ENCODE data around the gene HK3.

The HK3 gene, protein sequence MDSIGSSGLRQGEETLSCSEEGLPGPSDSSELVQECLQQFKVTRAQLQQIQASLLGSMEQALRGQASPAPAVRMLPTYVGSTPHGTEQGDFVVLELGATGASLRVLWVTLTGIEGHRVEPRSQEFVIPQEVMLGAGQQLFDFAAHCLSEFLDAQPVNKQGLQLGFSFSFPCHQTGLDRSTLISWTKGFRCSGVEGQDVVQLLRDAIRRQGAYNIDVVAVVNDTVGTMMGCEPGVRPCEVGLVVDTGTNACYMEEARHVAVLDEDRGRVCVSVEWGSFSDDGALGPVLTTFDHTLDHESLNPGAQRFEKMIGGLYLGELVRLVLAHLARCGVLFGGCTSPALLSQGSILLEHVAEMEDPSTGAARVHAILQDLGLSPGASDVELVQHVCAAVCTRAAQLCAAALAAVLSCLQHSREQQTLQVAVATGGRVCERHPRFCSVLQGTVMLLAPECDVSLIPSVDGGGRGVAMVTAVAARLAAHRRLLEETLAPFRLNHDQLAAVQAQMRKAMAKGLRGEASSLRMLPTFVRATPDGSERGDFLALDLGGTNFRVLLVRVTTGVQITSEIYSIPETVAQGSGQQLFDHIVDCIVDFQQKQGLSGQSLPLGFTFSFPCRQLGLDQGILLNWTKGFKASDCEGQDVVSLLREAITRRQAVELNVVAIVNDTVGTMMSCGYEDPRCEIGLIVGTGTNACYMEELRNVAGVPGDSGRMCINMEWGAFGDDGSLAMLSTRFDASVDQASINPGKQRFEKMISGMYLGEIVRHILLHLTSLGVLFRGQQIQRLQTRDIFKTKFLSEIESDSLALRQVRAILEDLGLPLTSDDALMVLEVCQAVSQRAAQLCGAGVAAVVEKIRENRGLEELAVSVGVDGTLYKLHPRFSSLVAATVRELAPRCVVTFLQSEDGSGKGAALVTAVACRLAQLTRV

DNA sequence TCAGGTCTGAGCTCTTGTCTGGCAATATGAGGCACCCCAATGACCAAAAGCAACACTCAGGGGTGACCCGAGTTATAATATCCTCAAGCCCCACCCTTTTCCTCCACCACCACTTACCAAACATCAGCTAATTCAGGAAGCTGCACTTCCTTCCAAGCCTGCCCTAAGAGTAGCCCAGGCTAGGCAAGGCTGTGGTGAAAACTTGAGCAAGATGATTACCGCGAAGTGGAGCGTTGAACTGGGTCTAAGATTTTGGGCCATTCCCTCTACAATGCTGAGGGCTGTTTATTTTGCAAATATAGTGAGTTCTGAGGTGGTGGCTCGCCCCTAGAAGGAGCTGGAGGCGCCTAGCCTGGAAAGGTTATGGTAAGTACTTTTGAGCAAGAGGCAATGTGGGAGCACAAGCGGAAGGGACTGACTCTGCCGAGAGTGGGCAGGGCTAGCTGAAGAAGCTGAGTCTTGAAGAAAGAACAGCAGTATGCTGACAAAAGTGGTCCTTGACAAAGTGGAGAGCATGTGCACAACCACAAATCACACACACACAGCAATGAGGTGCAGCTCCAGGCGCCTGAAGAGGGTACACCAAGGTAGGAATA is at the start of gene HK3:
Gene HK3, minus strand, starts transcription at position 51 of the 596 bp plus-strand sequence. CDS start 3,187 bp downstream, outside the sequence.
- DNase-seq (ENCODE audit: low spot score), result no peak

DNA sequence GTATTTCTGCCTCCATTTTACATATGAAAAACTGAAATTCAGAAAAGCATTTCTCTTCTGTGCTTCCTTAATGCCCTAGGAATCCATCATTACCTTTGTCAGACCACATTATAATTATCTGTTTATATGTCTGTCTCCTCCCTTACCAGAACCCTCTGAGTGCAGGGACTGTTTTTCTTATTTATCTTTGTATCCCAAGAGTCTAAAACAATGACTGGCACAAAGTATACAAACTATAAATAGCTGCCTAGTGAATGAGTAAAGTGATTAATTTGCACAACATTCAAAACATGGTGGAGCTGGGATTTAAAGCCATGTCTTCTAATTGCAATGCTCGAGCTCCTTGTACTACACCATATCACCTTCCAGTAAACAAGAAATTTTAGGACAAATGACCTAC is 49.3 kb upstream of the HK3 start:
- no peak for DNase-seq (ENCODE audit: low spot score)

DNA sequence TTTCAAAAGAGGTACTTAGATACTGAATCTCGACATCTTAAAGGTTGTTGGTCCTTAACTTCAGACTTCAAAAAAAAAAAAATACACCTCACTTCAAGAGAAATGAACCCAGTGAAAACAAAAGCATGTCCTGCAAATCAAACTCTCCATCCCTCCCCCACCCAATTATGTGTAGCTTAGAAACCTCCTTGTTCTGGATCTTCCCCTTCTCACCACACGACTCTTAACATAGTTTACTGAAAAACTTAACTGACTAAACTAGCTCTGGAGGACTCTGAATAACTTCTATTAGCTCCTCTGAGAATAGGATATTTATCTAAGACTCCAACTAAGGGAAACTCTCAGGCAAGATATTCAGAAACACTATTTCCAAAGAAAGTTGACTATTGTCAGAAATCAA is 48.7 kb upstream of the HK3 start:
- DNase-seq (ENCODE audit: low spot score), result no peak

DNA sequence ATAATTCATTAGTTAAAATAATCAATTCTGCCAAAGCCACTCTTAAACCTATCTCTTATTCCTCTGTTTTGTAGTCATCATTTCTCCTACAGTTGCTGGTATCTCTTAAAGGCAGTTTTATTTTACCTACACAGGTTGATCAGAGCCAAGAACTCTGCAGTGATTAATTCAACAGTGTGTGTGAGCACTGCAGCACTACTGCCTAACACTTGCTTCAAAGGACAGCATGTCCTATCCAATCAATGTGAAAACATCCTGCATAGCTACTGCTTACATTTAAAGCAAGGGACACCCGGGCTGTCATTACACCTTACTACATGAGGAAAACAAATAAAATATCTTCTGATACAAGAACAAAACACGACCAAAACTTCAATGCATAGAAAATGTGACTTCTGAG is 45.1 kb upstream of the HK3 start:
- DNase-seq (ENCODE audit: low spot score), result no peak

DNA sequence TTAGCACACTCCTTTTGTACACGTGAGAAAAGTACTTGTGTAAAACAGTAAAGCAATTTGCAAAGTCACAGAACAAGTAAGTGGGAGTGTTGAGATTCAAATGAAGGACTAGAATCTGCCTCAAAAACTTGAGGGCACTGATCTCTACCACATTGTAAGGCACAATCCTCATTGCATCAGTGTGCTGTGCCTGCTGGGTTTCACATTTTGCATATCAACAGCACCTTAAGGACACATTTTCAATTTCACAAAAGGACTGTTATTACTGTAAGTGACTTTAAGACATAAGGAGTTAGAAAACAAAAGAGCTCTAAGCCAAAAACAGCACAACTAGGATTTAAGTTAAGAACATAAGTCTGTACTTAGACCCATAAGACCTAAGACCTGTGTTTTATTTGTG is 44.7 kb upstream of the HK3 start:
- DNase-seq (ENCODE audit: low spot score), result no peak

DNA sequence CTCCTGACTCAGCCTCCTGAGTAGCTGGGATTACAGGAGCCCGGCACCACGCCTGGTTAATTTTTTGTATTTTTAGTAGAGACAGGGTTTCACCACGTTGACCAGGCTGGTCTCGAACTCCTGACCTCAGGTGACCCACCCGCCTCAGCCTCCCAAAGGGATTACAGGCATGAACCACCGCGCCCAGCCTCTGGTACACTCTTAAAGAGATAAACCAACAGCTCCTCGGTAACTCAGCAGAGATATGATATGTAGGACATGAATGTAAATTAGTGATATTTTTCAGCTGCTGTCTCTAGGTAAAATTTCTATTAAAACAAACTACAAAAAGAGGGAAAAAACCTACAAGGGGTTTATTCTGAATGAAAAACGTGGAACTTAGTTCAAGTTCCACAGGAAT is 42.8 kb upstream of the HK3 start:
- DNase-seq (ENCODE audit: low spot score), result no peak

DNA sequence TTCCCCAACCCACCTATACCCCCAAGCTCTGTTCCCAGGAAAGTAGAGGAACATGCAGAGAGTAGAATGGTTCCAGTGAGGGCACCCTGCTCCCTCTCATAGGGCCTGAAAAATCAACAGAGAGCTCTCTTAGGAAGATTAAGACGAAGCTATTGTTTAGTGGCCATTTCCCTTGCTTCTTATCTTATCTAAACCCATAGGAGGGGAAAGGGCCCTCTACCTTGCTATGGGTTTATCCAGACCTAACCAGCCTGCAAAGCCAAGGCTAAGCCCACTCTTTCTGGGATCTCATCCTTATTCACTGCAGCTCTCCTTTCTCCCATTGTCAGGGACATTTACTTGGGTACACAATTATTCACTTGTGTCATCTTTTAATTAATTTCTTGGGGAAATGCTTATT is 39.3 kb upstream of the HK3 start:
- no peak for DNase-seq (ENCODE audit: low spot score)

DNA sequence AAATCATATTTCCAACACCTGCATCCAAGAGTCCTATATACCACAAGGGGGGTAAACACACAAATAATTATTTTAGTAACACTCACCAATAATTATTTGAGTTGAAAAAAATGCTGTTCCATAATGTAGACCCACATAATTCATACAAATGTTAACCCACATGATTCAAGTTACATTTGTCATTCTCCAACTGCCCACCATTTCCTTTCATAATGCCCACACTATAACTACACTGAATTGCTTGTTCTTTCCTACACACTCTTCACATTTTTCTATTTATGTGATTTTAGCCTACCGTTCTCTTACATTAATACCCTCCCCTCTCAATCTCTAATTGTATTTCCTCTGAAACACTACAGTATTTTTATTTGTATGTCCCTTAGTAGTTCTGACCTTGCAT is 35.9 kb upstream of the HK3 start:
- DNase-seq (ENCODE audit: low spot score), result no peak

DNA sequence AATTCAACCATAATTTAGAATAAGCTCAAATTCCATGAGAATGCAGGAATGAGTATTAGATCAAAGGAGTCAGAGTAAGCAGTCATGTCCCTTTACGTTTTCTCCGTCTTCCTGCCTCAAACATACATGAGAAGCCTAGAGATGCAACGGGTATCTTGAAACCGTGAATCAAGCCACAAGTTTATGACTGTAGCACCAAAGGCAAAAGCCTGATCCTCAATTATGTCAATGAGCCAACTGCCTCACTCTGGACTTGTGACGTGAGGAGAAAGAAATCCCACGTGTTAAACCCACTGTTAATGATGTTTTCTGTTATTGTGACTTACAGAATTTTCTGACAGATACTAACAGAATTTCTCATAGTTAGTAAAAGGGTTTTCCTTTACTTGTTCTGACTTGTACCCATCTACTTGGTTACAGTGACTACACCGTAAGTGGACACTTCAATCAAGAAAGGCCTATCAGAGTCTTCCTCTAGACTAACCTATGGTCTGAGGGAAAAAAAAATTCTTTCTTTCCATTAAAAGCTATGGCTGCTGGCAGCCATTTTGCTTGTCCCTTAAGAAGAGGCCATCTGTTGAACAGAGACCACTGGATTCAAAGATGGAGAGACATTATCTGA is 35.3 kb upstream of the HK3 start:
- no peak for DNase-seq (ENCODE audit: low spot score)

DNA sequence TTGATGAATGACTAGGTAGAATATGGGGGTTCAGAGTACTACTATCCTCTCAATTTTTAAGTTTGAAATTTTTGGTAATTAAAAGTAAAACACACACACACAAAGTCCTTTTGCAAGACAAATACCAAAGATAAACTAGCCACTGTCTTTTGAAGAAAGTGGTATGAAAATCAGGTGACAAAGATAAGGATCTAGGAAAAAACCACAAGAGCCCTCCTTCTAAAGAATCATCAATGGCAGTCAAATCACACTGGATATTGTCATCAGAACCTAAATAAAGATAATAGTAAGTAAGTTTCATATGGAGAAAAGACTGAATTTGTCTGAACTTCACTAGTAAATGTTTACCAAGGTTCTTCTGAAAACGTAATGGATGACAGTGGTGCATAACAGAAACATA is 30.5 kb upstream of the HK3 start:
- DNase-seq (ENCODE audit: low spot score), result no peak

DNA sequence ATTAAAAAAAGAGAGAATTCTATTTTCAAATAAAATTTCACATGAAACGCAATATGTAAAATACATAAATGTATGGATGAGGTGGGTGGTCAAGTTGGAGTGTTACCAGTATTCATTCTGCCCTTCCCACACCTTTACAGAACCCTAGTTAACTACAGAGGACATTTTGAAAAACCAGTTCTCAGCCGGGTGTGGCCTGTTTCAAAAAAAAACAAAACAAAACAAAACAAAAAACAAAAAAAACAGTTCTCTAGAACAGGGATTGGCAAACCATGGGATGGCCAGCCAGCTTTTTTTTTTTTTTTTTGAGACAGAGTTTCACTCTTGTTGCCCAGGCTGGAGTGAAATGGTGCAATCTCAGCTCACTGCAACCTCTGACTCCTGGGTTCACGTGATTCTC is 28.4 kb upstream of the HK3 start:
- DNase-seq (ENCODE audit: low spot score), result no peak

DNA sequence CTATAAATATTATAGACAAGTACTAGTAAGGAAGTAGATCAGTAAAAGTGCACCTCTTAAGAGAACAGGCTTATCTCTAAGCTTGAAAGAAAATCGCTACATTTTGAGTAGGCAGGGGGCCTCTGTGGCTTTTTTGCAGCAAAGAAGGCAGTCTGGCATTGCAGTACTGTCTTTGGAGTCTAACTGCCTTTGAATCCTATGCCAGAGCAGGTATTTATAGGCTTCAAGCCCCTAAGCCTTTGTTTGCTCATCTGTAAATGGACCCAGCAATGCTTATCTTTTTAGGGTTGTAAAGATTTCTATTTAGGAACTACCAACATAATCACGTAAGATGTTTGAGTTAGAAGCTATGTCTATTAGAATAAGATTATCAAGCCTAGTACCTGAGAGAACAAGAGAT is 23.7 kb upstream of the HK3 start:
- no peak for DNase-seq (ENCODE audit: low spot score)

DNA sequence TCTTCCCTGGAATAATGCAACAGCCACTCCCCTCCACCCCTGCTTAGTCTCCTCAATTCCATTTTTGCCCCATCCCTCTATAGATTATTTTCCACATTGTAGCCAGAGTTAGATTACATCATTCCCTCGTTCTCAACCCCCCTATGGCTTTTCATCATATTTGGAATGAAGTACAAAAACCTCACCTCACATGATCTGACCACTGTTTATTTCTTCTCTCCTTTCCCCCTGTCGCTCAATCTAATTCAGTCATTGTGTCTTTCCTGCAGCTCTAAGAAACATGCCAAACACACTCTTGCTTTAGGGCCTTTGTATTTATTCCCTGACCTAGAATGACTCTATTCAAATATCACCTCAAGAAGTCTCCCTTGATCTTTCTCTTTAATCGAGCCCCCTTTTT is 22.6 kb upstream of the HK3 start:
- DNase-seq (ENCODE audit: low spot score), result no peak

DNA sequence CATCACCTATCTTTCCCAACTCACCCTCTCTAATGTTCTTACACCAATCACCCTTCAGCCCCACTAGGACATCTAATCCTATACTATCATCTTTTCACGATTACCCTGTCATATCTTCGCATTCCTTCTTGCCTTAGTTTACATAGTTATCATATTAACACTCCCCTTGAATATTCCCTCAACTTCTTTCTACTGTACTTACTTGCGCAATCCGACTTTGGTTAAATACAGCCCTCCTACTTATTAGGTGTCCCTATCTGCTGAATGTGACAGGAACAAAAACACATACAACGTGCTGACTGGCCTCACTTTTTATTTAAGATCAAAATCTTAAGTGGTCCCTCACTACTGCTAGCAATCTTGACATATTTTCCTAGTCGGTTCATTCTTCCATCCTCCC is 19.5 kb upstream of the HK3 start:
- DNase-seq (ENCODE audit: low spot score), result no peak

DNA sequence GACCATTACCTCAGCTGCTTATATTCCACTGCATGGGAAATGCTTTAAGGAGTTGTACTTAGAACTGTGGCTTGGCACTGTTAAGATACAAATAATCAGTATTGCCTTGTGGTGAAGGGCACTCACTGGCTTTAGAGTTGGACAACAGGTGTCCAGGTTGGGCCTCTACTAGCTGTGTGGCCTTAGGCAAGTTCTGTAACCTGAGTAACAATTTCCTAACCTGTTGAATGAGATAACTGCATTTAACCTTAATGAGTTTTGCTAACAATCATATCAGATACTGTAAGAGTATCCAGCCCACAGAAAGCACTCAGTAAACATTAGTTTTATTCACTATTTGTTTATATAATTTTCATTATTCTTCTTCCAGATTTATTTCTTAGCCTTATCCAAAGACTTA is 17.2 kb upstream of the HK3 start:
- DNase-seq (ENCODE audit: low spot score), result no peak

DNA sequence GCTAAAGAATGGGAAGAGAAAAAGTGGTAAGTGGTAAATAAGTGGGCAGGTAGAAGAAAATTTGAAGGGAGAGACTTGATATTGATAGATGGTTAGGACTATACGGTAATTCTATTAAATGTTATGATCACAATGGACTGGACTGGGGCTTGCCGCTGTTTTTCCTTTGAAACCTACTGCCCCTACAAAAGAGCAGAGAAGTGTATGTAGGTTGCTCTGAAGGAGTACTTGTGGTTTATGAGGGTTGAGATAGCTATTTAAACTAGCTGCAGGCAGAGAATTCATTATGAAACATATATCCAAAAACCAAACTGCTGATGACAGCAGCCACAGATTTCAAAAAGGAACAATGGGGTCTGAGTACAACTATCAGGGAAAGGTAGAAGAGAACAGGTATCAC is 16.8 kb upstream of the HK3 start:
- no peak for DNase-seq (ENCODE audit: low spot score)

DNA sequence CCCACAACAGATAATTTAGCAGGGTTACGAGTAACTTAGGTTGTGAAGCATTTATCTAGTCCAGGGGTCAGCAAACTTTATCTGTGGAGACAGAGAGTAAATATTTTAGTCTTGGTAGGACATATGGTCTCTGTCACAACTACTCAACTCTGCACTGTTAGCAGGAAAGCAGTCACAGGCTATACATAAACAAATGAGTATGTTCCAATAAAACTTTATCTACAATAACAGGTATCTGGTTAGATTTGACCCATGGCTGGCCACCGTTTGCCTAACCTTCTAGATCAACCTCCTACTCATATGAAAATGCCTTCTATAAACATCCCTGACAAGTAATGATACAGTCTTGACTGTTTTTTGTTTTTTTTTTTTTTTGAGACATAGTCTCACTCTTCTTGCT is 13.0 kb upstream of the HK3 start:
- DNase-seq (ENCODE audit: low spot score), result no peak

DNA sequence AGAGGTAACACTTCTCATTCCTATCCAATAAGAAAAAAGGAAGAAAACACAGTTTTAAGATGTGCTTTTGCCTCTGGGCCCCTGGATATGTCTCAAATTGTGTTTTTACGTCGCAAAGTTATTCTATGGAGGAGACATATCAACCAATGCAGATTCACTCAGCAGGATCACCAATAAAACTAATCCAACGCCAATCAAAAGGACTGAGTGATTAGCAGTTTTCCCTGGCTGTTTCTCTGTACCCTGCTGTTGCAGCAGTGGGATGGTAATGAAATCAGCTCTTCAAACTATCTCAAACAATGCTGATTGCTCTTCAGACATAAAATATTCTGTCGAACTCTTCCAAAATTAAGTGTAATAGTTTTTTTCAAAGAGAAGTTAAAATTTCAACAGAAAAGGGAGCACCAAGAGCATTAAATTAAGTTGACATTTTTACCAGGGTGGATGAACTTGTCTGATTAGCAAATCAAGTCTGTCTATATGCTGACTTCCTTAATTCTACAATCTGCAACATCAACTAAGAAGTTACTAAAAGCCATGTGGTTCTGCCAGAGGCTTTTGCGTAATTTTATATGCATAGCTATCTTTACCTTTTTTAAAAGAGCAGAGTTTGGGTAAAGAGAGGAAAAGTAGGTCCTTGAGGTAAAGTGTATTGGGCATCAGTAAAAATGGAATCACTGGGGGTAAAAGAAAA is 9.7 kb upstream of the HK3 start:
- DNase-seq (ENCODE audit: low spot score), result no peak

DNA sequence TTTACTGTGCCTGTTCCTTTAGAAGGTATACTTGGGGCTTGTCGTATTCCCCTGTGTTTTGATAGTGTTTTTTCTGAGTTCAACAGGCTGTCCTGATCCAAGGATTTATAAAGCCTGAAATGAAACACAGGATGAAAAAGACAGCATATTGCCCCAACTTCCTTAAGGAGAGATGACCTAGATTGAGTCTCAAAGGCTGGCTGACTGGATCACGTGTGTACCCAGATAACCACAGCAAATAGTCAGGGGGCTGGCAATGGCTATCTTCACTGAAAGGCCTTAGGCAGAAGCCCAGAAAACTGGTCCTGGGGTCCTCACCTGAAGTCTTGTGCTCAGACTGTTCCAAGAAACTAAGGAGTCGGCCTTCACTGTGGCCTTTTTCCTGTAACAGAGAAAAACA is 7.7 kb upstream of the HK3 start:
- DNase-seq (ENCODE audit: low spot score), result no peak

DNA sequence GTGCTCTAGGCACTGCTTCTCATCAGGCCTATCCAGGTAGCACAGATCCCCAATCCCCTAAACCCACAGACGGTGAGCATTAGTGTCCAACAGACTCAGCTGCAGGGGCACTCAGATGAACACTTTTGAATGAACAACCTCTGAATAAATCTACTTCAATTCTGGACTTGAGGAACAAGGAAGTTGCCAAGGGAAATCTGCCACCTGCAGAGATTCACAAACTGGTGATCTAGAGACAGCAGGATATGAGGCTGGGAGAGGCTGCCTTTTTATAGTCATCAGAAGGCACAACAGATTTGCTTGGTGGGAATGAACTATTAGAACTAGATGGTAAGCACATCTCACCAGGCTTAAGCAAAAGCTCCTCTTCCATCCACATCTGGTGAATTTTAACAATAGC is 7.0 kb upstream of the HK3 start:
- DNase-seq (ENCODE audit: low spot score), result no peak

DNA sequence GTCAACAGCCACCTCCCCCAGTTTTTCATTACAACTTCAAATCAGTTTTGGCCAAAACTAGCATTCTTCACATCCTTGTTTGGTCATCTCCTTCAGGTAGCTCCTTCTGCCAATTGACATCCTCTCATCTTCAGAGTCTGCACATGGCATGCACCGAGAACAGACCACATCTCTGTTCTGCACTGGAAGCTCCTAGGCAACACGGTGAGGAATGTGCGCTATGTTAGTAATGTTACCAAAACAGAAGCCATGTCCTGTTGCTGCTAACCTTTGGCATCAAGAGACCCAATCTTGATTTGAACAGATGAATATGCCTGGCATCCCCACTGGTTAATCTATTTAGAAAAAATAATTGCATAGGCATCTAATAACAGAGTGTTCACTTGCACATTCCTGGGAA is 5.1 kb upstream of the HK3 start:
- no peak for DNase-seq (ENCODE audit: low spot score)
